OCI-M2 (cell line): ENCODE data around the gene C2CD4D.
"Not testable (repeated sequence)": the region's sequence is repeated elsewhere in the genome, so short reads cannot be mapped to it uniquely, and the experiment has no call there.

Experiments
- DNase-seq: peaks from one replicate; lab custom pipeline; 2025; ENCODE audit not compliant: unreplicated experiment; lab: John Stamatoyannopoulos, UW

Gene C2CD4D

DNA sequence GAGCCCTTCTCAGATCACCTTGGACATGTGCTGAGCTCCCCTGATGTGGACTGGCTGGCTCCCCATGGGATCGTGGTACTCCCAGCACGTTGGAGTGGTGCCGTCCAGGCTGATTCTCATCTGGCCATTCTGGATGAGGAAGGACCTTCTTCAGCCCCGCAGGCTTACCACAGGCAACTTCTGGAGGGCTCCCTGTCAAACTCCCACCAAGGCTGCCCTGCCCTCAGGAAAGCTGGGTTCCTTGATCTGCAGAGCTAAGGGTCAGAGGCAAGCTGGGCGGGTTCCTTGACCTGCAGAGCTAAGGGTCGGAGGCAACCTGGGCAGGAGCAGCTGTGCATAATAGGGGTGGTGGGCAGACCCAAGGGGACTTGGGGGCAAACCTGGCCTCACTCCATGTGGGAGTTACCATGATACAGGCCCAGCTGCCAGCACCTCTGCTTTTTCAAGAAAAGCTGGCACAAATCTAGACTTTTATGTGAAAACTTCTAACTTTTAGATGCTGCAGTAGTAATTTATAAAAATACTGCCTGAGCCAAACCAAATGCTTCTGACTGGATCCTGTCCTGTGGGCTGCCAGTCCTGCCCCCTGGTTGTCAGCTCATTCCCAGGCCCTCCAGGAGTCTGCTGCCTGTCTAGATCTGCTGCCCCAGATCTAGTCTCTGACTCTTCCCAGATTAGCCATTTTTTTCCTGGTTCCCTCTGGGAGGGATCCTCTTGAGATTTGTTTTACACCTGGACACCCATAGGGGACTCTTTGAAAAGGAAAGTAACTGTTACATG, 19.5 kb upstream of the C2CD4D start:
- DNase-seq = no peak

- no peak for DNase-seq
These were observed 18.6 kb upstream of the C2CD4D start for GRCh38 chr1:151858030-151858746.

DNA sequence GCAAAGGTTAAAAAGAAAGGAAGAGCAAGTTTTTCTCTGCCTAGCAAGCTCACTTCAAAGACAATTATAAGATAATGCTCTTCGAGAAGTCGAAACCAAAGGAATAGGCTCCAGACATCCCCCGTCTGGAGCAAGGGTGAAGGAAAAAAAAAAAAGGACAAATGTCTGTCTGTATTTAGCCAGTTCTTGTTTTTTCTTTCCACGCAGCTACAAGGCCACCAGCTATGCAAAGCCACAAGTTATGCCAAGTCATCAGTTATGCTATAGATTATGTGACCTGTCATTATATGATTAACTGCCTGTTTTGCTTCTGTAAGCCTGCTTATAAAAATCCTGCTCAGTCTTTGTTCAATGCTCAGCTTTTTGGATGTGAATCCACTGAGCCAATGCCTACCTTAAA, 16.3 kb upstream of the C2CD4D start:
- peak; percentile 52 for DNase-seq

DNA sequence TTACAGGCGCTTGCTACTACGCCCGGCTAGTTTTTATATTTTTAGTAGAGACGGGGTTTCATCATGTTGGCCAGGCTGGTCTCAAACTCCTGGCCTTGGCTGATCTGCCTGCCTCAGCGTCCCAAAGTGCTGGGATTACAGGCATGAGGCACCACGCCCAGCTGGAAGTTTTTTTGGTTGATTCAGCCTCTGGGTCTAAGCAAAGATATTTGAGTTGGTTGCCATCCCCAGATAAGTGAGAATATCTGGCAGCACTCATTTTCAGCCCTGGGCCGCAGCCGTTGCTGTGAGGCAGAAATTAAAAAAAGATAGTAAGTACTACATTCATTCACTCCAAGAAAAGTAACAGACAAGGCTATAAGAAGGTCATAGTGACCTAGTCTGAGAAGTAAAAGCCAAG, 15.9 kb upstream of the C2CD4D start:
- DNase-seq = not testable (repeated sequence)

GRCh38 chr1:151854658-151855057, 15.0 kb upstream of the C2CD4D start:
- DNase-seq = no peak

- DNase-seq = no peak
These were observed 13.9 kb upstream of the C2CD4D start, which contains the start of gene THEM5 for GRCh38 chr1:151853411-151853943. Gene THEM5 (minus strand): TSS chr1:151853712. CDS start chr1:151853565, 147 bp downstream.

DNA sequence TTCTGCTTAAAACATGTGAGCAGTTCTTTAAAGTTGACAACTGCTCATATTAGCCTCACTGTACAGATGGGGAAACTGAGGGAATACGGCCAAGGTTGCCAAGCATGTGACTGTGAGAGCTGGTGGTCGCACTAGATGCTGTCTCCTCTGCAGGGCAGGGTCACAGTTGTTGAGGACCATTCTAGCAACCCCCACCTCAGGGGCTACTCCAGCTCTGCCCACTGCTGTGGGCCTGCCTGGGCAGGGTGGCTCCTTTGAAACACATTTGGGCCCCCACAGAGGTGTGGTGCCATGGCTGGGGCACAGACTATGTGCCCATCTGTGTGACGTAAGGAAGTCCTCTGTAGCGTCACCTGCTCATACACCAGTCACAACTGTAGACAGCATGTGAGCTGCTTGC, 13.1 kb upstream of the C2CD4D start:
- DNase-seq = no peak

- DNase-seq = no peak
These were observed 12.3 kb upstream of the C2CD4D start for GRCh38 chr1:151851886-151852285.

GRCh38 chr1:151849871-151850270, 10.3 kb upstream of the C2CD4D start:
- DNase-seq = no peak

- no peak for DNase-seq
These were observed 9.5 kb upstream of the C2CD4D start for GRCh38 chr1:151849126-151849525.

GRCh38 chr1:151847867-151848596, 8.4 kb upstream of the C2CD4D start:
- DNase-seq = no peak

- DNase-seq = no peak
These were observed 7.1 kb upstream of the C2CD4D start for GRCh38 chr1:151846686-151847237.

- DNase-seq = peak; percentile 9
These were observed 6.5 kb upstream of the C2CD4D start for GRCh38 chr1:151846062-151846568.

DNA sequence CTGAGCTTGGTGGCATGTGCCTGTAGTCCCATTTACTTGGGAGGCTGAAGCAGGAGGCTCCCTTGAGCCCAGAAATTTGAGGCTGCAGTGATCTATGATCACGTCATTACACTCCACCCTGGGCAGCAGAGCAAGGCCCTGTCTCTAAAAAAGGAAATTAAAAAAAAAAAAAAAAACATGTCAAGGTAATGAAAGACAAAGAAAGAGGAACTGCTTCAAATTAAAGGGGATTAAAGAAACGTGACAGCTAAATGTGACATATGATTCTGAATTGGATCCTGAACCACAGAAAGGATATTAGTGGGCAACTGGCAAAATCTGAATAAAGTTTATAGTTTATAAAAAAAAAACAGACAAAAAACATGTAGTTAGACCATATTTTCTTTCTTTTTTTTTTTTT, 3.8 kb upstream of the C2CD4D start:
- no peak for DNase-seq

GRCh38 chr1:151841141-151841540, 1.5 kb upstream of the C2CD4D start:
- DNase-seq = no peak

- no peak for DNase-seq
These were observed 801 bp upstream of the C2CD4D start for GRCh38 chr1:151840421-151840820.

DNA sequence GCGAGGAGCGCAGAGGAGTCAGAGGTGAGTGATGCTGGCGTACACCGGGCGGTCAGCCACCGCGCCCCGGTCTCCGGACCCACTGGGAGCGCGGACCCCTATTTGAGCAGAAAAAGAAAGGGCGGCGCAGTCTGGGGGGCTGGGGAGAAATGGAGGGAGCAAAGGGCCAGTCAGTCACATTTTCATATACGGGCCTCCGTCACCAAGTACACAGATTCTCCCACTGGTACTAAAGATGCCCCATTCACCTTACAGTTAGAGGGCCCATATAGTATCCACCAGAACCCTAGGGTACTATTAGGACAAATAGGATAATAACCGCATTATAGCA, 573 bp downstream of the C2CD4D start:
- DNase-seq = no peak

DNA sequence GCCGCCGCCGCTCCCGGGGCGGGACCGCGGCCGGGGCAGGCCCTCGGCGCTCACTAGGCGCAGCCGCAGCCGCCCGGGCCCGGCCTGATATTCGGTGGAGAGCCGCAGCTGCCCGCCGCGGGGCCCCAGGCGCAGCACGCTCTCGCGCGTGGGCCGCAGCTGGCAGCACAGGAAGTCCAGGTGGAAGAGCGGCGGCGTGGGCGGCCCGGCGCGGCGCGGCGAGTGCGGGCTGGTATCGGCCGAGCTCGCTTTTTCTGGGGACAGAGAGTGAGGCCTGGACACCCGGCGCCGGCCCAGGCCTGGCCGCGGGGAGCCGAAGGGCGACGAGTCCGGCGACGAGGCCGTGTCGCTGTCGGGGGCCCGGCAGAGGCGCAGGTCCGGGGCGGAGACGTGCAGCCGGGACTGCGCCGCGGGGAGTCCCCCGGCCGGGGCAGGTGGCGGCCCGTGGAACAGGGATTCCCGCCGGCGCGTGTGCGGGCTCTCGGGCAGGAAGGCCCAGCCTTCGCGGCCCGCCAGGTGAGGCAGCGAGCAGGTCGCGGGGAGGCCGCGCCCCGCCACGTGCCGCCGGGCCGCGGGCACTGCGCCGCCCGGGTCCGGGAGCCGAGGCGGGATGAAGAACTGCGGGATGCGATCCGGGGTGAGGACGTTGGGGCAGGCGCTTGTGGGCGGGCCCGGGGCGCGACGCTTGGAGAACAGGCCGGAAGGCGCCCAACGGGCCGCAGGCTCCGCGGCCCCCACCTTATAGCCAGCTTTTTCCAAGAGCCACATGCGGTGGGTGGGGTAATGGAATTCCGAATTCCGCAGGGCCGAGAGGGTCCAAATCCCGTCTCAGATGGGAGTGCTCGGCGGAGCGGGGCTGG, 1.2 kb downstream of the C2CD4D start:
- DNase-seq = no peak

DNA sequence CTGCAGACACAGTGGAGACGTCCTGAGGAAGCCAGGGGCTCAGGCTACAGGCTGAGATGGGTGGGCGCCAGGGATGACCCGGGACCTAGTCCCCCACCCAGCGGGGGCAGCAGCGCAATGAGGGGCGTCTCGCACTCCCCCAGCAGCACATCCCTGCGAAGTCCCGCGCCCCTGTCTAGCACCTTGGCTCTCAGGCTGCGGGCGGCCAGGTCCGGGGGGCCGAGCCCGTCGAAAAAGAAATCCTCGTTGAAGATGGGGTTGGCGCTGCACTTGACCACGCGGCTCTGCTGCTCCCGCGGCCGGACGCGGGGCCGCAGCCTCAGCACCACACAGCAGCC, 1.8 kb downstream of the C2CD4D start:
- DNase-seq = no peak

DNA sequence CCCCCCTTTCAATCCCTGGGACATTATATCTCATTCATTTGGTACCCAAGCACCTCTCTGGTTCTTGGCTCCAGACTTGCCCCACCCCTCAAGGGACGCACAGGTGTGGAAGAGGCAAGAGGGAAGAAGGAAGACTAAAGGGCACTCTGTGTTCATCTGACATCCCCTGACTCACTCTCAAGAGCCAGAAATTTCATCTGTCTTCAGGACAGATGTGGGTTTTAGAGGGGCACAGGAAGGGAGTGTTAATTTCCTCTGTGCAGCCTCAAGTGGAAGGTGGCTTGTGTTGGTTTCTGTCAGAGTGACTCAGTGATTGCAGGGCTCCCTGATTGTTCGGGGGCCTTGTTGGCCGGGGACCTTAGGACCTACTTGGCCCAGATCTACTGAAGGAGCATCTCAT, 2.4 kb downstream of the C2CD4D start:
- DNase-seq = no peak
